Measurements from ENCODE around the gene TULP4.
A peak's percentile ranks its signal among the peaks of the same experiment; 100 is the strongest.

TULP4 gene

GRCh38 chr6:158312165-158312564 is at the start of gene TULP4:
Gene TULP4 (plus strand): TSS chr6:158312465. CDS start chr6:158314017, 1,552 bp downstream.
- DNase-seq (ENCODE audit: low read depth in 2 of 2), result no peak

DNA sequence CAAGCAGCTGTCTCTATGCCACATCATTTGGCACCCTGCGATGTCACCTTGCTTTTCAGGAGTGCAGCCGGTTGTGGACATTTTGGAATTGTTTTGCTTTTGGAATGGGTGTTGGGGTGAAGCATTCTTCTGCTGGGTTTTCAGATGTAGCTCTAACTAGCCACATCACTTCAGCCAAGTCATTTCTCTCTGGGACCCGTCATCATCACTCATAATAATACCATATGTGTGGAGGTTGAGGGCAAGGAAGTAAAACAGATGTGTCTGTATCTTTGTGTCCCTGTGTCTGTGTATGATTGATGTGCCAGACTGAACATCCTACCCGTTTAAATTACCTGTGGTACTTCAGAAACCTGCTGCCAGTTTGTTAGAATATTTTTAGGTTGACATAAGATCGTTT is 49.5 kb upstream of the TULP4 start:
- DNase-seq (ENCODE audit: low read depth in 2 of 2), result no peak

GRCh38 chr6:158264180-158264579 is 48.1 kb upstream of the TULP4 start:
- DNase-seq (ENCODE audit: low read depth in 2 of 2), result no peak

DNA sequence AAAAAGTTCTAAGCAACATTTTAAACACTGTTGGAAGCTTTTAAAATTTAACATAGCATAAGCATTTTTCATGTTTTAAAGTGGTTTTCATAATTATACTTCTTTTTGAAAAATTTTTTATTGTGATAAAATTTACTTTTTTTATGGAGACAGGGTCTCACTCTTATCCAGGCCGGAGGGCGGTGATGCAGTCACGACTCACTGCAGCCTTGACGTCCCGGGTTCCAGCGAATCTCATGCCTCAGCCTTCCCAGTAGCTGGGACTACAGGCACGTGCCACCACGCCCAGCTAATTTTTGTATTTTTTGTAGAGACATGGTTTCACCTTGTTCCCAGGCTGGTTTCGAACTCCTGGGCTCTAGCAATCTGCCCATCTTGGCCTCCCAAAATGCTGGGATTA is 46.1 kb upstream of the TULP4 start:
- no peak for DNase-seq (ENCODE audit: low read depth in 2 of 2)

DNA sequence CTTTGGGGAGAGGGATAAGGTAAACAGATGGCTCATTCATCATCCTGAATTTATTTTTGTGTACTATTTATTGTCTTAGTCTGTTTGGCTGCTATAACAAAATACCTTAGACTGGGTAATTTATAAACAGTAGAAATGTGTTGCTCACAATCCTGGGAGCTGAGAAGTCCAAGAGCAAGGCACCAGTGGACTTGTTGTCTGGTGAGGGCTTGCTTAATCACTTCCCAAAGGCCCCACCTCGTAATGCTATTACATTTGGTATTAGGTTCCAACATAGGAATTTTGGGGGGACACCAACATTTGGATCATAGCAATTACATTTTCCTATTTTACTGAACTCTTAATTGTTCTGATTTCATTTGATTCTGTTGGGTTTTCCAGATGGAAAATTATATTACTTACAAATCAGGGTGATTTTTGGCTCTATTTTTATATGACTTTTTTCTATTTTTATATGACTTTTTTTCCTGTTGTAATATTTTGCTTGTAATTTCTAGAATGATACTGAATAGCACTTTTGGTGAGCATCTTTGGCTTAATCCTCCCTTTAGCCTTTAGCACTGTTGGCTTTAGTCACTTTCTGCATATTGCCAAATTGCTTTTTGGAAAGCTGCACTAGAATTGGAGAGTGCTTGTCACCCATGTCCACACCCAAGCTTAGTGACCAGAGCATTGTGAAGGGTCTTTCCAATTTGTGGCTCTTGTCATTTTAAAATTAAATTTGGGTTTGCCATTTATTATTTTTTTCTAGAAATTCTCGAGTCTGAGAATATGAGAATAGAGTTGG is 43.7 kb upstream of the TULP4 start:
- no peak for DNase-seq (ENCODE audit: low read depth in 2 of 2)

DNA sequence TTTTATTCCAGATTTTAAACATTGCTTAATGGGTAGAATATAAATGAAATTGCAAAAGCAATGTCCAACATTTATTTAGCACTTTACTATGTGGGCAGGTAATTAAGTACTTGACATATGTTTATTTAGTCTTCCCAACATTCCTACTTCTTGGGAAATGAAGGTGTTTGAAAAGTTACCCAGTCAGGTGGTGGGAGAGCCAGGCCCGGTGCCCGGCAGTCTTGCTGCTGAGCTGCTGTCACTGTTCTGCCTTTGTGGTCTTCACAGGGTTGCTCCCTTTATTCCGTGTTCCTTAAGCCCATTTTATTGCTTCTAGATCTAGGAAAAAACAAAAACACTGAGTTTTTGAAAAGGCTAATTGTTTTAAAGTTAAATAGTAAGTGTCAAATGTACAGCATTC is 42.6 kb upstream of the TULP4 start:
- DNase-seq (ENCODE audit: low read depth in 2 of 2), result no peak

DNA sequence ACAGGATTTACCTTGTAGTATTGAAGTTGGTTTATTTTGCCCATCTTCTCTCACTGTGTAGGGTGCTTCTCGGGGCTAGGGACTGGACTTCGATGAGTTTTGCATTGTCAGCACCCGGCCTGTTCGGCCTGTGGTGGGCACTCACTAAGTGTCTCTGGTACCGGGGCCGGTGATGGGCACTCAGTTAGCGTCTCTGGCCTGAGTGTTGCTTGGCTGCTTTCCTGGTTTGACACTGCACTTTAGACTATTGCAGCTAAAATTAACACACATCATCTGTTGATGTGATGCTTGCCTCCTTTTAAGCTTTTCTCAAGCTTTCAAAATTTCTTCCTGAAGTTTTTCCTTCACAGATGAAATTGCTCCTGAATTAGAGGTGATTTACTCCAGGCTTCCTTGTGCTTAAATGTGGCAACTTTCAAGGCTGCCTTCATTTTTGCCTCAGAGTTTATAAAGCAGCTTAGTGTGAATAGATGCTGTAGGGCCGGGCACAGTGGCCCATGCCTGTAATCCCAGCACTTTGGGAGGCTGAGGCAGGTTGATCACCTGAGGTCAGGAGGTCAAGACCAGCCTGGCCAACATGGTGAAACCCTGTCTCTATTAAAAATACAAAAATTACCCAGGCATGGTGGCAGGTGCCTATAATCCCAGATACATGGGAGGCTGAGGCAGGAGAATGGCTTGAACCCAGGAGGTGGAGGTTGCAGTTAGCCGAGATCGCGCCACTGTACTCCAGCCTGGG is 41.7 kb upstream of the TULP4 start:
- DNase-seq (ENCODE audit: low read depth in 2 of 2), result no peak

GRCh38 chr6:158272324-158272723 is 39.9 kb upstream of the TULP4 start:
- no peak for DNase-seq (ENCODE audit: low read depth in 2 of 2)

GRCh38 chr6:158278004-158278403 is 34.3 kb upstream of the TULP4 start:
- DNase-seq (ENCODE audit: low read depth in 2 of 2), result no peak

DNA sequence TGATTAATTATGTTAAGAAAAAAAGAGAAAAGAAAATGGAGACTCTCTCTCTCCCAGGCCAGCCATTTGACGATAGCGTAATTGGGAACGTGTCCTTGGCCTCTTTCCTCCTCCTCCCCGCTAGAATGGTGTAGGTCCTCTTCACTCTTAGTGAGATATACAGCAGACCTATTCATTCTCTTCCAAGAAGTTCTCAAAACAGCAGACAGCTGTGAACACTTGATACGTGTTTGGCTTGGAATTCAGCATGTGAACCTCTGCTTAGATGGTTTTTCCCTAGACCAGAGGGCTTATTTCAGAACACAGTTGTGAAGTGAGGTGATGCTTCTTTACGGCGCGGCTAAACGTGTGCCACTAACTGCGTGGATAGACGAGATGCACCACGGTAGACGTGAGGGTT is 32.6 kb upstream of the TULP4 start:
- no peak for DNase-seq (ENCODE audit: low read depth in 2 of 2)

- no peak for DNase-seq (ENCODE audit: low read depth in 2 of 2)
These were observed 28.8 kb upstream of the TULP4 start for GRCh38 chr6:158283304-158283980.

- DNase-seq (ENCODE audit: low read depth in 2 of 2), result no peak
These were observed 28.0 kb upstream of the TULP4 start for GRCh38 chr6:158284007-158284875.

DNA sequence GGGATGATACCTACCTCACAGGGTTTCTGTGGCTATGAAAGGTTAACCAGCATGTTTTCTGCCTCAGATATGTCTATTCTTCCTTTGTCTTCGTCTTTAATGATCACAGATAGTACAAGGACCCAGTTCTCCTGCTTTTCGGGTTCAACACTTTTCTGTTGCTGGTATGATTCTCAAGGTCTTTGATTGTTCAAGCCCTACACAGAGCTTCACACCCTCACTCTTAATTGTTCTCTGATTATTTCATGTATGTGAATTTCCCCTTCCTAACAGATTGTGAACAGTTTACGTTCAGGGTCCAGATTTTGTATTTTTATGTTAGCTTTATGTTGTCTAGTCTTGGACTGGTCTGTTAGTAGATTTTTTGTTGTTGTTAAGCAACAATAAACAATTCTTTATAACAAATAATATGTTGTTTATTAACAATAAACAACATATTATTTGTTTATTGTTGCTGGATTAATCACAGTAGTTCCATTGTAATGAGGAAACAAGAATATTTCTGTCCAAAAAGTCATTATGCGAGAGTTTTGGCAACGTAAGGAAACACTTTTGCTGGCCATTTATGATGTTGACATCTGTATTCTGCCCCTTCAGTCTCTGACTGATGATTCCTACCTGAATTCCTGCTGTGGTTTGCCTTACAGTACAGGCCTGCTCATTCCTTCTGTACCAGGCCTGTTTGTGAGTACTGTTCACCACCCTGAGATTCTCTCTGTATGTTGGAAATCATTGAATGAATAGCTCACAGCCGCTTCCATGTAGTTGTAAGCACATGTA is 27.2 kb upstream of the TULP4 start:
- no peak for DNase-seq (ENCODE audit: low read depth in 2 of 2)

GRCh38 chr6:158285656-158286021 is 26.6 kb upstream of the TULP4 start:
- no peak for DNase-seq (ENCODE audit: low read depth in 2 of 2)

DNA sequence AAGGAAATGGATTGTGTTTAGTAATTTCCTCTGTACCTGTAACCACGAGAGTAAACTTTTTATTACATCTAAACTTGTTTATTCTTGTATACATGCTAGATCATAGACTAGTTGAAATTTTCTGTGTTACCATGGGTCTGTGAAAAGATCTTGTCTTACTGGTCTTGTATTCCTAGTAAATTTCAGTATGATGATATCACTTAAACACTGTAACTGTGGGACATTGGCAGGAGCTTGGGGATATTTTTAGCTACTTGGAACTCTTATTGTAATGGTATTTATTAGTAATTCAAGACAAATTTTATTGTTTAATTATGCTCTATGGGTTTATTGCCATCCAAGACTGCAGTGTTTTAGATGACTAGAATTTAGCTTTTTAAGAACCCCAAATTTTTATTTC is 25.9 kb upstream of the TULP4 start:
- no peak for DNase-seq (ENCODE audit: low read depth in 2 of 2)

- no peak for DNase-seq (ENCODE audit: low read depth in 2 of 2)
These were observed 25.2 kb upstream of the TULP4 start for GRCh38 chr6:158287047-158287446.

DNA sequence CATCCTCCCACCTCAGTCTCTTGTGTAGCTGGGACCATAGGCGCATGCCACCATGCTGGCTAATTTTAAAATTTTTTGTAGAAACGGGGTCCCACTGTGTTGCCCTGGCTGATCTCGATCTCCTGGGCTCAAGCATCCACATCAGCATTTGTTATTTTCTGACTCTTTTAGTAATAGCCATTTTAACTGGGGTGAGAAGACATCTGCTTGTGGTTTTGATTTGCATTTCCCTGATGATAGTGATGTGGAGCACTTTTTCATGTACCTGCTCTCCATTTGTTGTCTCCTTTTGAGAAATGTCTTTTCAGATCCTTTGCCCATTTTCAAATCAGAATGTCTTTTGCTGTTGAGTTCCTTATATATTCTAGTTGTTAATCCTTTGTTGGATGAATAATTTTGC is 22.2 kb upstream of the TULP4 start:
- no peak for DNase-seq (ENCODE audit: low read depth in 2 of 2)

- DNase-seq (ENCODE audit: low read depth in 2 of 2), result peak; percentile 22 to 28
These were observed 21.6 kb upstream of the TULP4 start for GRCh38 chr6:158290659-158291058.

- no peak for DNase-seq (ENCODE audit: low read depth in 2 of 2)
These were observed 20.2 kb upstream of the TULP4 start for GRCh38 chr6:158292016-158292415.

GRCh38 chr6:158293122-158293521 is 19.1 kb upstream of the TULP4 start:
- no peak for DNase-seq (ENCODE audit: low read depth in 2 of 2)
